GM18870 (cell line): ENCODE measurements around the gene FCHO1.

Experiments used
- ATAC-seq: cut with Tn5 transposase; IDR thresholded peaks from one replicate; pipeline ENCODE4 v1.9.1; 2021; ENCODE audit warnings: moderate library complexity; ENCODE audit not compliant: unreplicated experiment

The FCHO1 gene

DNA sequence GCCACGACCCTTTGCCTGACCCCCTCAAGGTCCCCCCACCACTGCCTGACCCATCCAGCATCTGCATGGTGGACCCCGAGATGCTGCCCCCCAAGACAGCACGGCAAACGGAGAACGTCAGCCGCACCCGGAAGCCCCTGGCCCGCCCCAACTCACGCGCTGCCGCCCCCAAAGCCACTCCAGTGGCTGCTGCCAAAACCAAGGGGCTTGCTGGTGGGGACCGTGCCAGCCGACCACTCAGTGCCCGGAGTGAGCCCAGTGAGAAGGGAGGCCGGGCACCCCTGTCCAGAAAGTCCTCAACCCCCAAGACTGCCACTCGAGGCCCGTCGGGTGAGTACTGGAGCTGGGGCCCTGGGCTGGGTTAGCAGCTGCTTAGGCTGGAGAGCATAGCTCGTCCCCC is 23.4 kb upstream of the FCHO1 start:
- ATAC-seq = no peak

DNA sequence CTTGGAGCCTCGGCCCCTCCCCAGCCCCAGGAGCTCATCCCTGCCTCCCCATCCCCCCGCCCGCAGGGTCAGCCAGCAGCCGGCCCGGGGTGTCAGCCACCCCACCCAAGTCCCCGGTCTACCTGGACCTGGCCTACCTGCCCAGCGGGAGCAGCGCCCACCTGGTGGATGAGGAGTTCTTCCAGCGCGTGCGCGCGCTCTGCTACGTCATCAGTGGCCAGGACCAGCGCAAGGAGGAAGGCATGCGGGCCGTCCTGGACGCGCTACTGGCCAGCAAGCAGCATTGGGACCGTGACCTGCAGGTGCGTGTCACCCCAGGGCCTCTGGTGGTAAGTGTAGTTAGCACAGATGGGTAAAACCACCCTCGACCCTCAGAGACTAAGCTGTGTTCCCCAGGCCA is 18.1 kb upstream of the FCHO1 start:
- no peak for ATAC-seq

DNA sequence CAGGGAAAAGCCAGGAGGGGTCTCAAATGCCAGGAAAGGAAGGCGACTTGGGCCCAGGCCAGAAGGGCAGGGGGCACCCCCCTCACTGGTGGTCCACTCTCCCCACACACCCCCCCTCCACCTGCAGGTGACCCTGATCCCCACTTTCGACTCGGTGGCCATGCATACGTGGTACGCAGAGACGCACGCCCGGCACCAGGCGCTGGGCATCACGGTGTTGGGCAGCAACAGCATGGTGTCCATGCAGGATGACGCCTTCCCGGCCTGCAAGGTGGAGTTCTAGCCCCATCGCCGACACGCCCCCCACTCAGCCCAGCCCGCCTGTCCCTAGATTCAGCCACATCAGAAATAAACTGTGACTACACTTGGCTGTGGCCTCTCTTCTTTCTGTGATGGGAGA is 17.1 kb upstream of the FCHO1 start:
- ATAC-seq = no peak

DNA sequence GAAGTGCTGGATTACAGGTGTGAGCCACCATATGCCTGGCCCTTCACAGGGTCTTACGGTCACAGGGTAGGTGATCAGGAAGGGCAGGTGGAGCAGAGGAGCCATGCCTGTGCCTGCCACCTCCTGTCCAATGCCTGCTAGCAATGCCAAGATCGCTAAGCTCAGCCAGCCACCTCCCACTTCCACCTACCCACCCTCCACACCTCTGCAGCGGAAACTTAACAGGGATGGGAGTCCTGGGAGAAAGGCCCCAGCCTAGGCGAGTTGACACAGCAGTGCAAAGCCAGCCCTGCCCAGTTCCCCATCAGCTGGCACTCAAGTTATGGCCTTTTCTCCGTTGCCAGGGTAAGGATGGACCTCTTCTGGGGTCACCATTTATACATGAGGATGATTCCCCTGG is 15.9 kb upstream of the FCHO1 start:
- no peak for ATAC-seq

DNA sequence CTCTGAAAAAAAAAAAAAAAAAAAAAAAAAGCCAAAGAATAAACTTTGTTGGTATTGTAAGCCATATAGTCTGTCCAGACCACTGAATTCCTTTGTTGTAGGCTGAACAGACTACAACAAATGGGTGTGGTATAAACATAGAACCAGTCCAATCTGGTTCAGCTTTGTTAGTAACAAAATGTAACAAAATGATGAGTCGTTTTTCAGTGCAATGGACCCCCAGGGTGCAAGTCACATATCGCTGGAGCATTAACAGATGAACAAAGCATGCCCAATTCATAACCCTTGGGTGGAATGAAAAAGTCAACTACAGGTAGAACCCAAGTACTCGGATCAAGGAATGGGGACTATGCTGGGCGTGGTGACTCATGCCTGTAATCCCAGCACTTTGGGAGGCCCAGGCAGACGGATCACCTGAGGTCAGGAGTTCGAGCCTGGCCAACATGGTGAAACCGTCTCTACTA is 13.6 kb upstream of the FCHO1 start:
- ATAC-seq = no peak

DNA sequence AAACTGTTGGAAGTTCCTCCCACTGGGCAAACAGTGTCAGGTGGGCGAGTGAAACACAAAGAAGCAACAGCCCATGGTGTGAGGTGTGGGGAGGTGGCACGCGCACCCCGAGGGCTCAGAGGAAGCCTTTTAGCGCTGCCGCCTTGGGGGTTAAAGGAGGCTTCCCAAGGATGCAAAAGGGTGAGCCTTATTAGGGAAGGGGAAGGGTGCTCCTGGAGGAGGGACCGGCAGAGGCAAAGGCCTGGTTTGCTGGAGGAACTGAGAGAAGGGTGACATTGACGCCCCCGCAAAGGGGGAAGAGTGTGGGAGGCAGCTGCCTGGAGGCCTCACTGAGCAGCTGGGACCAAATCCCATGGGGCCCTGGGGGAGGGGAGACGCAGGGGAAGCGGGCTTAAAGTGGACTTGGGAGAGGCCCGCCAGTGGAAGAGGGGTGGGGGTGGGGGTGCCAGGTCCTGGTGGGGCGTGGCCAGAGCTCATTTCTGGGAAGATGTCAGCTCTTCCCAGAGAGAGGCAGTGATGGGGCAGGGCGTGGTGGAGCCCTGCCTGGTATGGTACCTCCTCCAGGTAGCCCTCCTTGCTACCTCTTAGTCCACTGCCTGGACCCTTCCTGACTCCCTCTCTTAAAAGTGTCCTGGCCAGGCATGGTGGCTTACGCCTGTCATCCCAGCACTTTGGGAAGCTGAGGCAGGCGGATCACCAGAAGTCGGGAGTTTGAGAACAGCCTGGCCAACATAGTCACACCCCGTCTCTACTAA is 12.0 kb upstream of the FCHO1 start:
- ATAC-seq = no peak

DNA sequence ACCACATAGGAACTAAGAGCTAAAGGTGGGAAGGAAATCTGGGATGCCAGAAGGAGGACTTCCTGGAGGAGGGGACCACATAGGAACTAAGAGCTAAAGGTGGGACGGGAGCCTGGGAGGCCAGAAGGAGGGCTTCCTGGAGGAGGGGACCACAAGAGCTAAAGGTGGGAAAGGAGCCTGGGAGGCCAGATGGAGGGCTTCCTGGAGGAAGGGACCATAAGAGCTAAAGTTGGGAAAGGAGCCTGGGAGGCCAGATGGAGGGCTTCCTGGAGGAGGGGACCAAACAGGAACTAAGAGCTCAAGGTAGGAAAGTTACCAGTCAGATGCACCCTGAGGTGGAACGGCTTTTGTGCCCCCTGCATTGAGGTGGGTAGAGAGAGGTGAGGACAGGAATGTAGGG is 9.8 kb upstream of the FCHO1 start:
- no peak for ATAC-seq

DNA sequence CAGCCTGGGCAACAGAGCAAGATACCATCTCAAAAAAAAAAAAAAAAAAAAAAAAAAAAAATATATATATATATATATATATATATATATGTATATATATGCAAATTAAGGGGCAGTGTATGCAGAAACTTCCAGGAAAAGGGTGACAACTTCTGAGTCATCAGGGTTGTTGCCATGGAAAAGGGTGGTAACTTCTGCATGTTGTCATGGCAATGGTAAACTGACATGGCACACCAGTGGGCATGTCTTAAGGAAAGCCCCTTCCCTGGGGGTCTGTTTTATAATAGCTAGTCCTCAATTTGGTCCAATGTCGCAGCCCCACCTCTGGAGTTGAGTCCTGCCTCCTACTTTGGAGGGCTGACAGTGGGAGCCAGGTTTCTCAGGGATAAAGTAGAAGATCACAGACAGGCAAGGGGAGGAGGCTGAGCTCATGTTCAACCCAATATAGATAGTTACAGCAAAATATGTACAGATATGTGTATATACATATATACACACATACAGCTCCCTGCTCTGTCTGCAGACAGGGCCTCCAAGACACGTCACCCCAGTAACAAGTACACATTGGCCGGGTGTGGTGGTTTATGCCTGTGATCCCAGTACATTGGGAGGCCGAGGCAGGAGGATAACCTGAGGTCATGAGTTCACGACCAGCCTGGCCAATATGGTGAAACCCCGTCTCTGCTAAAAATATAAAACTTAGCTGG is 7.2 kb upstream of the FCHO1 start:
- no peak for ATAC-seq

DNA sequence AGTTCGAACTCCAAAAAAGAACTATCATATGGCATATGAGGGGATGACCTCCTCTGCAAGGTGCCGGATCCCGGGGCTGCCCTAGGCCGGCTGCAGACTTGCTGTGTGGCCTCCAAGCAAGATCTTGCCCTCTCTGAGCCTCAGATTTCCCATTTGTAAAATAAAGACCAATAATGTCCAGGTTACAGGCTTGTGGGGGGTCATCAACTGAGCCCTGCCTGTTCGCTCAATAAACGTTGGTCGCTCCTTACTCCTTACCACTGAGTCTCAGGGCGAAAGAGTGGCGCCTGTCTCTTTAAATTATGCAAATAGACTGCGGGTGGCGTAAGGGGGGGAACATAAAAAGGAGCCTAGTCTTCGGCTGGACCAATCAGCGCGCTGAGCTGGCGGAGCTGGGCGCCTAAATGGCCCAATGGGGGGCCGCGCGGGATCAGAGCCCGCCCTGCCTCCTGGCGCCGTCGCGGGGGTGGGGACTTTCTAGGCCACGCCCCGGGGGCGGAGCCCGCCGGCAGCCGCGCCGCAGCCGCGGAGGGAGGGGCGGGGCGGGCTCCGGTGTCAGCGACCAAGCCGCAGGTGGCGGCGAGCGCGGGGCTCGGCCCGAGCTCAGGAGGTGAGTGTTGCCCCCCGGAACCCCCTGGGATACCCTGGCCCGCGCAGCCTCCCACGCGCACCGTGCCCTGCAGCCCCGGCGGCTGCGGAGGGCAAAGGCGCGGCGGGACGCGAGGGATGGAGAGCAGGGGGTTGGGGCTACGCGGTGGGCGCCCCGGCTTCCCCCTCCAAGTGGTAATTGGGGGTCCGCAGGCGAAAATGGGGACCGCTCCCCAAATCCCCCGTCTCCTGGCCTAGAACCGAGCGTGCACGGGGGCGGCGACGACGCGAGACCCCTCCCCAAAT is 3.8 kb upstream of the FCHO1 start:
- peak; percentile 39 for ATAC-seq

DNA sequence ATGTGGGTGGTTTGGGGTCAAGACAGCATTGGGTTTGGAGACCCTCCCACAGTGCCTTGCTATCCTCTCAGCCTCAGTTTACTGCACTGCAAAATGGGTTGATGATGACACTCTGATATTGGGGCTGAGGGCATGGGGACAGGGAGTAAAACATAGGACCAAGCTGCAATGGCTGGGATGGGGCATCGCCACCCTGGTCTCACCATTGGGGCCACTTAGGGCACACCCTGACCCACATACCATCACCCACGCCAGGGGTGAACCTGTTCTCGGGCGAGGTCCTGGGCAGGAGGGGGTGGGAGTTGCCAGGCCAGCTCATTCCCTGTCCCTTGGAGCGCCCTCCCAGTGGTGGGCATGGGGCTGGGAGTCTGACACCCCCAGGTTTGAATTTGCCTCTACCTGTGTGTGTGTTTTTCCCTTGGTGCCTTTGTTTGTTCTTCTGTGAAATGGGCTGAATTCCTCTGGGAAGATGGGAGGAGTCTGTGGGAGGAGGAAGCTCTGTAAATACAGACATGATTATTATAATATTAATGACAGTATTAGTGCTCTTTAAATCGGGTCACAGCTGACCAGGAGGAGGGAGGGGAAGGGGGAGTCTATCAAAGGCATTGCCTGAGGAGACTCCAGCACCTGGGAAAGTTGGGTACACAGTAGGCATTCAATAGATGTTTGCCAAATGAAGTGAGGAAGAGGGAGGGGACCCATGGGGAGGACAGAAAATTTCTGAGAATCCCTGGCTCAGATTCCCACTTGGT is 2.2 kb upstream of the FCHO1 start:
- no peak for ATAC-seq

DNA sequence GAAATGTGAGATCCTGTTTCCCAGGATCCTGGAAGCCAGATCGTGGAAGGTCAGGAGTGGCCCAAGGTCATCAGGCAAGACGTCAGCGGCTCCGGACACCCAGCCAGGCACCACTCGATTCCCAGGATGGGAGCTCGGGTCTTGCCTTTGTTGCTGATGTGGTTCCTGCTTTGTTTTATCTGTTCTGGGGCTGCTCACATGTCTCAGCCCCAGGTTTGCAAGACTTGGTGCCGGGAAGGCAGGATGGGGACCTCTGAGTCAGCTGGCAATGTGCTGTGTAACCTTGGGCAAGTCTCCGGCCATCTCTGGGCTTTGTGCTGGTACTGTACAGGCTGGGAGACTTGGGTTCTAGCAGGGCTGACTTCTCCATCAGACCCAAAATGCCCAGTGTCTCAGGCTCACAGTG is 1.4 kb upstream of the FCHO1 start:
- no peak for ATAC-seq

DNA sequence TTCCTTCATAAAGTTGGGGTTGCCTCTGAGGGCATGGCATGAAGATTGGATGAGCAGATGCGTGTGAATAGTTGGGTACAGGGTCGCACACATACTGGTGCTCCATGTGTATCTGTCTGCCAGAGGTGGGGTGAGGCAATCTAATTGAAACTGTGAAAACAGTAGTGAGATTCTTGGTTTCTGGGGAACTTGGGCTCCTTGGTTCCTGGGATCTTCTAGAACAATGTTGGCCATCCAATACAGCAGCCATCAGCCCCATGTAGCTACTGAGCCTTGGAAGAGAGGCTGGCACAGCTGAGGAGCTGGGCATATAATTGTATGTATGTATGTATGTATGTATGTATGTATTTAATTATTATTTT is 616 bp downstream of the FCHO1 start:
- no peak for ATAC-seq

DNA sequence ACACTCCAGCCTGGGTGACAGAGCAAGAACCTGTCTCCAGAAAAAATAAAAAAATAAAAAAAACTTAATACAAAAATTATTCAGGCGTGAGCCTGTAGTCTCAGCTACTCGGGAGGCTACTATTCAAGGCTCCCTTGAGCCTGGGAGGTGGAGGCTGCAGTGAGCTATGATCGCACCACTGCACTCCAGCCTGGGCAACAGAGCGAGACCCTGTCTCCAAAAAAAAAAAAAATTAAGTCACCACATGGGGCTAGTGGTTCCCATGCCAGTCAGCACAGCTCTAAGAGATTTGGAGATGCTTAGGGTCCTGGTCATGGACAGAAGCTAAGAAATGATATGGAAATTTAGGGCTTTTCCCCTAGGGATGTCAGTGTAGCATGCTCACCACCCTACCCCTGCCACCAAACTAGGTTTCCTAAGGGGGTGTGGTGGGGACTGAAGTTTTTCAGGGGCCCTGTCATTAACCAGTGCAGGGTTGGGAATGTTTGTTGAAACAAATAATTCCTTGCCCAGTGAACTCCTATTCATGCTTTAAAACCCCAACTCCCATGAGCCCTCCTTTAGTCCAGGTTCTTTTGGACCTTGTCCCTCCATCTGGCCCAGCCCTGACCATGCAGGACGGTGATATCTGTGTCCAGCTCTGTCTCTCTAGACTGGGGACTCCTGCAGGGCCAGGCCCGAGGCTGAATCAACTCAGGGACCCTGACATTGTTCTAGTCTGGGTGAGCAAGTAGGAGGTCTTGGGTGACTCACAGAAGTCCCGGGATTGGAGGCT is 1.8 kb downstream of the FCHO1 start:
- ATAC-seq = no peak

DNA sequence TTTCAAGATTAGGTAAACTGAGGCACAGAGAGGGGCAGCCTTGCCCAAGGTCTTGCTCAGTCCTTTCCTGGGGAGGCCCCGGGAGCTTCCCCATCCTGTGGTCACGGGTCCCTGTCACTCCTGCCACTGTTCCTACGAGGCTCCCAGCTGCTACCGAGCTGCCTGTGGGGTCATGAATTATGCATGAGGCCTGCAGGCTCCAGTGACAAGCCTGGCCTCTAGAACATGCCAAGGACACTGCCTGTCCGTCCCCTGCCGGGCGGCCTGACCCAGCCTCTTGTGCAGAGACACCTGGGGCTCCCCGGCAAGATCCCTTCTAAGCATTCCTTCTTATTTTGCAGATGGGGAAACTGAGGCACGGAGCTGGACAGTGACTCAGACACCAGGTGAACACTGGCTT is 2.7 kb downstream of the FCHO1 start:
- no peak for ATAC-seq

DNA sequence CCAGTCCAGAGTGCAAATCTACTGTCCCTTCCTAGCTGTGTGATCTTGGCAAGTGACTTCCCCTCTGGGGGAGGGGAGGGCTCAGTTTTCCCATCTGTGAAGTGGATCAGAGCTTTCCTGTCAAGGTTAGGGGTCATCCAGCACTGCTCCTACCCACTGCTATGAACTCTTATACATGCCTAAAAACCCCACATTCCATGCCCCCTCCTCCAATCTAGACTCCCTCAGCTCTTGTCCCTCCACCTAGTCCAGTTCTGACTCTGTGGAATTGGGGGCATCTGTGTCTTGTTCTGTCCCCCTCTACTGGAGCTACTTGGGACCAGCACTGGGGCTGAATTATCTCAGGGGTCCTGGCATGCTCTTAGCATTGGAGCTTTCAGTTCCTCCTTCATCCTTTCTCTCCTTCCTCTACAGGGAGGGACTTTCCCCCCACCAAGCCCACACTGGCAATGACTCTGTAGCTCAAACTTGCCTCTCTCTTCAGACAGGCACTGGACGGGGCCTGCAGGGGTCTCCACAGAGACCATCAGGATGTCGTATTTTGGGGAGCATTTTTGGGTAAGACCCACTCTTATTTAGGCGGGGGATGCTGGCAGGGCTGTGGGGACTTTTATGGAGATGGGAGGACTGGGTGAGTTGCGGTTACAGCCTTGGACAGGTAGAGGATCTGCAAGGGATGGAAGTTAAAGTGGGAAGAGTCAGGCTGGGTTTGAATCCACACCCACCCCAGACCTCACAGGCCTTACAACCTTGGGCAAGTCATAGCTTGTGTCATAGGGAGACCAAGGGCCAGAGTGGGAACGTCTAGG is 3.6 kb downstream of the FCHO1 start:
- peak; percentile 60 for ATAC-seq

DNA sequence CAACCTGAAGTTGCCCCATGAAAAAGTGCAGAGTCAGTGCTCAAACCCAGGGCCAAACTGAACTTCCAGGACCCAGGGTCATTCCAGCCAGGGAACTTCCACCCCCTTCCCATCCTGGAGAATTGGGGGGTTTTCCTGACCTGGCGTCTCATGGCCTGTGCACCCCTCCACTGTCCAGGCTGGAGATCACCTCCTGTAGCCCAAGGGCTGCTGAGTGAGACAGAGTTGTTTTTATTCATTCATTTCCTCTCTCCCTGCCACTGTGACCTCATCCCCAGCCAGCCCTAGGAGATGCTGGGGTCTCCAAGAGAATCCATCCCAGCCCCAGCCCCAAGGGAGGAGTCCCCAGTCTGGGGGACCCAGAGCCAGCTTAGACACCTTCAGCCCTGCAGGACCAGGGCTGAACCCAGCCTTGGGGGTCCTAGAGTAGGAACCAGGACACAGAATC is 4.2 kb downstream of the FCHO1 start:
- ATAC-seq = no peak

DNA sequence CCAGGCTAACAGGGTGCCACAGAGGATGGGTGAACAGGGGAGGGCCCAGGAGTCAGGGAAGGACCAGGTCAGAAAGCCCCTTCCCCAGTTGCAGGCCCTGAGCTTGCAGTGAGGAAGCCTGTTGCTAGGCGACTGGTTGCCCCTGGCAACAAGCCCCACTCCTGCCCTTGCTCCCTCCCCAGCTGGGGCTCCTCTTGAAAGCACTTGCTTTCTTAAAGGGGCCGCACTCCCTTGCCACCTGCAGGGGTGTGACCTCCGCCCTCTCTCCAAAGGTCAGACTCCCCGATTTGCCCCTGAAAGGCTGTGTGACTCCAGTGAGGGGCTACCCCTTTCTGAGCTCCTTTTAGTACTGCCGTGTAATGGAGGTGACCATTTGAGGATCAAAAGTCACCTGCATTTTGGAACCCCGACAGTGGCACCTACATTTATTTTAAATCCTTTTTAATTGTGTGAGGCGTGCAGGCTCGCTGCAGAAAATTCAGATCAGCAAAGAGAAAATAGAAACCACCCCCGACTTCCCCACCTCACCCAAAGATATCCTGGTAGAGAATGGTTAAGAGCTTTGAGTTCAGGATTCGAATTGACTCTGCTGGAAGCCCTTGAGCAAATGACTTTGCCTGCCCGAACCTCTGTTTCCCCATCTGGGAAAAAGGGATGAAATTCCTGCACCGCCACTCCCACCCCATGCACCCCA is 4.8 kb downstream of the FCHO1 start:
- ATAC-seq = no peak

DNA sequence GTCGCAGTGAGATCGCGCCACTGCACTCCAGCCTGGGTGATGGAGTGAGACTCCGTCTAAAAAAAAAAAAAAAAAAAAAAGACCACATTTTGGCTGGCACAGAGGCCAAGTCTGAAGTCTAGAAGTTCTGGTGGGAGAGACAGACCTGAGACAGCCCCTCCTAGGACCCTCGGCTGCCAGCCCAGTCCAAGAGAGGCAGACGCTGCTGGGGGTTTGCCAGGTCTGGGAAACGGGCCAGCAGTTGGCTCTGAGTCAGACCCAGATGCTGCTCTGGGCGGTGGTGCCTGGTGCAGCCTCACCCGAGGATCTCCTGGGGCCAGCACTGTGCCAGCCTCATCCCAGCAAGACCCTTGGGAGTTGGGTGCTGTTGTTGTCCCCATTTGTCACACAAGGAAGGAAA is 5.8 kb downstream of the FCHO1 start:
- no peak for ATAC-seq

DNA sequence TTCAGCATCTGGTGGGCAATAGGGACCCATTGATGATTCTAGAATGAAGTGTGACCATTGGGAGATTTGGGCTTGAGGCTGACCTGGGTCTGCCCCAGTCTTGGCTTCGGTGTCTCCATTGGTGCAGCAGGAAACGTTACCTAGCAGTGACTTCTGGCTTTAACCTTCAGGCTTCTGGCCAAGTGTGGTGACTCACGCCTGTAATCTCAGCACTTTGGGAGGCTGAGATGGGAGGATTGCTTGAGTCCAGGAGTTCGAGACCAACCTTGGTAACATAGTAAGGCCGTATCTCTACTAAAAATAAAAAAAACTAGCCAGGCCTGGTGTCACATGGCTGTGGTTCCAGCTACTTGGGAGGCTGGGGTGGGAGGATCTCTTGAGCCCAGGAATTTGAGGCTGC is 7.2 kb downstream of the FCHO1 start:
- no peak for ATAC-seq
